ENCODE data around the gene FITM1. TPM values are rescaled to one million over a fixed set of nuclear protein-coding genes. Genes with fewer than 3 reads are reported as not detected.

FITM1 gene
- polyA plus RNA-seq, 2 of the 4 experiments (the other 2 are of a cell fraction), result 0.06 TPM; not detected in 1

GRCh38 chr14:24137529-24138395, 7.3 kb downstream of the FITM1 start:
- 92% methylated on average over 8 of the region's 8 CpGs for WGBS (ENCODE audit: missing lambda C conversion rate)
- H3K4me1 ChIP-seq, result peaks cover 37% of the 10 kb centered on the region
- no peaks in the 10 kb centered on the region for H3K9me3 ChIP-seq
- ChIA-PET POLR2A (interaction anchor here (0.6 to 5.2 kb wide), 4 partner anchors 9 to 44 kb away, joined by 3 to 48 read pairs (median 4); partner anchors contain the start of genes DCAF11, NRL and PCK2), CTCF (interaction anchor here (0.7 to 5.4 kb wide), 12 partner anchors 8 to 159 kb away, joined by 3 to 47 read pairs (median 4); partner anchors contain the start of genes DCAF11, IRF9, NRL and RNF31)
- TF ChIP-seq REST (IDR thresholded peaks at IDR 0.05) (no peak), KDM1A (IDR thresholded peaks at IDR 0.05; ENCODE audit: low read depth) (no peak), PHF8 (IDR thresholded peaks at IDR 0.05; ENCODE audit: borderline replicate concordance, low read depth) (no peak), HEYL (CRISPR knock-in tag; IDR thresholded peaks at IDR 0.05) (no peak), HES2 (IDR thresholded peaks at IDR 0.05) (no peak)
- FAIRE-seq, result no peak
- no peak overlapping the region for H3K4me3 ChIP-seq
- no peak for DNase-seq (ENCODE audit: low read depth in 1 of 2, low spot score in 1 of 2)
- no peak overlapping the region; the same call in 1 of the 3 replicates for H3K4me2 ChIP-seq
- no peak overlapping the region for H3K27ac ChIP-seq
- no peak for ATAC-seq

- POLR2A ChIA-PET, result interaction anchor here (1.0 to 5.2 kb wide), 4 partner anchors 8 to 45 kb away, joined by 4 to 48 read pairs (median 18); partner anchors contain the start of genes DCAF11, NRL and PCK2
Measured at GRCh38 chr14:24138396-24139271, 8.2 kb downstream of the FITM1 start.

GRCh38 chr14:24139272-24139934, 8.9 kb downstream of the FITM1 start:
- ChIA-PET POLR2A (interaction anchor here (1.1 to 2.9 kb wide), 2 partner anchors 7 to 25 kb away, joined by 5 to 31 read pairs; partner anchors contain the start of genes DCAF11 and NRL), CTCF (interaction anchor here (1.0 to 5.4 kb wide), 7 partner anchors 15 to 105 kb away, joined by 3 to 47 read pairs (median 3); partner anchors contain the start of genes DCAF11, IRF9 and NRL)
- Histone ChIP-seq H3K27ac (0 out of 6 replicates have a peak overlapping the region, but pooled peaks of 1 of the 2 experiments have one; percentile 7), H3K9me3 (no peaks in the 10 kb centered on the region), H3K4me2 (peak overlapping the region; percentile 78), H3K4me1 (peaks cover 37% of the 10 kb centered on the region), H3K4me3 (peak overlapping the region; percentile 59)
- ATAC-seq (no peak), FAIRE-seq (no peak), DNase-seq (ENCODE audit: low read depth in 1 of 2, low spot score in 1 of 2) (peak; percentile 38 to 46)
- 88% methylated on average over 9 of the region's 9 CpGs for WGBS (ENCODE audit: missing lambda C conversion rate)
- TF ChIP-seq ZSCAN20 (CRISPR knock-in tag; IDR thresholded peaks at IDR 0.05), result no peak
- TF ChIP-seq FOSB (CRISPR knock-in tag; IDR thresholded peaks at IDR 0.05), result no peak
- no peak for TF ChIP-seq CEBPB (IDR thresholded peaks at IDR 0.05)
- no peak for TF ChIP-seq NPAS2 (CRISPR knock-in tag; IDR thresholded peaks at IDR 0.05; ENCODE audit: borderline replicate concordance)
- no peak for TF ChIP-seq HEYL (CRISPR knock-in tag; IDR thresholded peaks at IDR 0.05)
- no peak for TF ChIP-seq FOXS1 (CRISPR knock-in tag; IDR thresholded peaks at IDR 0.05)
- TF ChIP-seq EHMT2 (IDR thresholded peaks at IDR 0.05; ENCODE audit: low read depth), result no peak
- no peak for TF ChIP-seq RNF2 (IDR thresholded peaks at IDR 0.05; ENCODE audit: borderline replicate concordance, low read depth)
- no peak for TF ChIP-seq EHF (CRISPR knock-in tag; IDR thresholded peaks at IDR 0.05)
- TF ChIP-seq FOSL2 (IDR thresholded peaks at IDR 0.05), result no peak
- no peak for TF ChIP-seq FOSL2 (CRISPR knock-in tag; IDR thresholded peaks at IDR 0.05)
- TF ChIP-seq MAX (IDR thresholded peaks at IDR 0.05), result no peak
- TF ChIP-seq MYC (IDR thresholded peaks at IDR 0.05; ENCODE audit: borderline replicate concordance, low read length), result no peak
- no peak for TF ChIP-seq NR3C1 (IDR thresholded peaks at IDR 0.05)
- TF ChIP-seq HOXB5 (CRISPR knock-in tag; IDR thresholded peaks at IDR 0.05), result no peak

More at GRCh38 chr14:24138396-24139271, 8.2 kb downstream of the FITM1 start:
- no peak overlapping the region for H3K27ac ChIP-seq
- H3K9me3 ChIP-seq, result no peaks in the 10 kb centered on the region
- no peak overlapping the region for H3K4me3 ChIP-seq
- H3K4me1 ChIP-seq, result peaks cover 37% of the 10 kb centered on the region
- no peak for FAIRE-seq
- H3K4me2 ChIP-seq, result peak overlapping the region; percentile 78; the same call in 2 of the 3 replicates
- TF ChIP-seq KDM1A (IDR thresholded peaks at IDR 0.05; ENCODE audit: low read depth) (no peak), RNF2 (IDR thresholded peaks at IDR 0.05; ENCODE audit: borderline replicate concordance, low read depth) (no peak), NR3C1 (IDR thresholded peaks at IDR 0.05) (no peak), HOXB5 (CRISPR knock-in tag; IDR thresholded peaks at IDR 0.05) (no peak), POLR2A (IDR thresholded peaks at IDR 0.05; ENCODE audit: low read length) (no peak), PHF8 (IDR thresholded peaks at IDR 0.05; ENCODE audit: borderline replicate concordance, low read depth) (no peak), FOSL2 (IDR thresholded peaks at IDR 0.05) (no peak), FOSL2 (CRISPR knock-in tag; IDR thresholded peaks at IDR 0.05) (no peak), HES2 (IDR thresholded peaks at IDR 0.05) (no peak), JUN (IDR thresholded peaks at IDR 0.05) (no peak), SMC3 (IDR thresholded peaks at IDR 0.05) (no peak), MAZ (IDR thresholded peaks at IDR 0.05; ENCODE audit: borderline replicate concordance, low read depth, low read length) (no peak), POLR2AphosphoS2 (conservative IDR thresholded peaks at IDR 0.05; ENCODE audit: low read length) (no peak)
- 88% methylated on average over 13 of the region's 13 CpGs for WGBS (ENCODE audit: missing lambda C conversion rate)
- no peak for DNase-seq (ENCODE audit: low read depth in 1 of 2, low spot score in 1 of 2)
- CTCF ChIA-PET, result interaction anchor here (1.0 to 5.4 kb wide), 12 partner anchors 10 to 159 kb away, joined by 3 to 47 read pairs (median 4); partner anchors contain the start of genes DCAF11, IRF9, NRL and RNF31
- ATAC-seq, result no peak

Data from A549 (cell line).